HepG2 (cell line): ENCODE data around the gene GCDH. TPM values are rescaled to one million over a fixed set of nuclear protein-coding genes. Genes with fewer than 3 reads are reported as not detected.

Experiments used
- ATAD3A ChIP-seq: sonication (generic); formaldehyde crosslinking; IDR thresholded peaks from 2 replicates; pipeline ENCODE4 v1.4.0; 2020; ENCODE audit warnings: missing genetic modification reagents
- DMAP1 ChIP-seq: IDR thresholded peaks from 2 replicates; pipeline ENCODE4 v1.6.1; 2016
- FOXP1 ChIP-seq, 2 experiments: fragments of 450-650 bp in 1 of 2; IDR thresholded peaks; 2 replicates each; pipeline ENCODE4 v1.6.1; 2017 to 2018; ENCODE audit warnings: antibody characterized with exemption in 1 of 2
- HES4 ChIP-seq: sonication (generic); formaldehyde crosslinking; IDR thresholded peaks from 2 replicates; pipeline ENCODE4 v1.9.0; 2021; ENCODE audit warnings: mild to moderate bottlenecking, missing genetic modification reagents, borderline replicate concordance
- NKX3-1 ChIP-seq: sonication (generic); formaldehyde crosslinking; IDR thresholded peaks from 2 replicates; pipeline ENCODE4 v1.5.0; 2020; ENCODE audit warnings: missing genetic modification reagents
- PHF20 ChIP-seq: sonication (generic); formaldehyde crosslinking; IDR thresholded peaks from 2 replicates; pipeline ENCODE4 v1.5.0; 2020; ENCODE audit warnings: mild to moderate bottlenecking, missing genetic modification reagents
- SOX6 ChIP-seq, 2 experiments: fragments of 450-650 bp in 1 of 2; sonication (generic) in 1 of 2; formaldehyde crosslinking in 1 of 2; IDR thresholded peaks; 2 replicates each; pipeline versions ENCODE4 v1.4.0 to v1.6.1; 2017 to 2020; ENCODE audit warnings: antibody characterized with exemption in 1 of 2, mild to moderate bottlenecking in 1 of 2, missing genetic modification reagents in 1 of 2
- ZEB1 ChIP-seq: IDR thresholded peaks from 2 replicates; pipeline ENCODE4 v1.6.1; 2012; ENCODE audit warnings: mild to moderate bottlenecking, low read depth, inconsistent platforms; ENCODE audit not compliant: insufficient replicate concordance
- ZNF207 ChIP-seq: fragments of 450-650 bp; IDR thresholded peaks from 2 replicates; pipeline ENCODE4 v1.6.1; 2016; ENCODE audit warnings: antibody characterized with exemption, borderline replicate concordance
- ZNF451 ChIP-seq: sonication (generic); formaldehyde crosslinking; IDR thresholded peaks from 2 replicates; pipeline ENCODE4 v1.5.0; 2020; ENCODE audit warnings: mild to moderate bottlenecking, missing genetic modification reagents
- ZNF549 ChIP-seq: sonication (generic); formaldehyde crosslinking; IDR thresholded peaks from 2 replicates; pipeline ENCODE4 v1.5.0; 2020; ENCODE audit warnings: missing genetic modification reagents
- ZNF550 ChIP-seq: sonication (generic); formaldehyde crosslinking; IDR thresholded peaks from 2 replicates; pipeline ENCODE4 v1.4.0; 2020; ENCODE audit warnings: mild to moderate bottlenecking, missing genetic modification reagents, borderline replicate concordance
- ZNF598 ChIP-seq: sonication (generic); formaldehyde crosslinking; IDR thresholded peaks from 2 replicates; pipeline ENCODE4 v1.5.1; 2020; ENCODE audit warnings: mild to moderate bottlenecking, missing genetic modification reagents, borderline replicate concordance
- ZNF670 ChIP-seq: sonication (generic); formaldehyde crosslinking; IDR thresholded peaks from 2 replicates; pipeline ENCODE4 v1.8.0; 2022; ENCODE audit warnings: mild to moderate bottlenecking, missing genetic modification reagents, borderline replicate concordance
- ZNF839 ChIP-seq: sonication (generic); formaldehyde crosslinking; IDR thresholded peaks from 2 replicates; pipeline ENCODE4 v1.4.0; 2020; ENCODE audit warnings: missing genetic modification reagents, mild to moderate bottlenecking, borderline replicate concordance
- ZZZ3 ChIP-seq: sonication (generic); formaldehyde crosslinking; IDR thresholded peaks from 2 replicates; pipeline ENCODE4 v1.4.0; 2020; ENCODE audit warnings: missing genetic modification reagents, mild to moderate bottlenecking, borderline replicate concordance
- polyA plus RNA-seq, 8 experiments: library from polyadenylated mRNA; depleted of rRNA in 3 of 8; stranded (reverse) in 7 of 8; unstranded in 1 of 8; fragments of >200 nt; fragmentation: Illumina TruSeq in 4 of 8; extraction: Trizol in 4 of 8; gene quantifications; 2 replicates each; pipeline versions ENCODE4 v1.2.1 to v1.2.3, GENCODE V29; 2011 to 2016; ENCODE audit warnings: low read depth in 4 of 8, missing spikeins in 1 of 8, mixed read lengths in 1 of 8; ENCODE audit not compliant: insufficient read depth in 1 of 8
- total RNA-seq, 5 experiments: library from RNA; depleted of rRNA; stranded (reverse); fragments of >200 nt; fragmentation: Illumina TruSeq; extraction: Trizol; gene quantifications; 2 replicates each; pipeline ENCODE4 v1.2.3, GENCODE V29; 2016; ENCODE audit warnings: low read depth in 1 of 5
- TF ChIP-seq, protein P1 (sequence below): sonication (generic); formaldehyde crosslinking; IDR thresholded peaks from 2 replicates; pipeline ENCODE4 v1.4.0; 2020; ENCODE audit warnings: mild to moderate bottlenecking, missing genetic modification reagents
- TF ChIP-seq, protein P2 (sequence below), 2 experiments: sonication (generic) in 1 of 2; formaldehyde crosslinking in 1 of 2; IDR thresholded peaks; 2 replicates each; pipeline versions ENCODE4 v1.6.1 to v1.9.0; 2014 to 2022; ENCODE audit warnings: antibody characterized with exemption in 1 of 2, borderline replicate concordance in 1 of 2, inconsistent platforms in 1 of 2, low read depth in 1 of 2, missing genetic modification reagents in 1 of 2
- TF ChIP-seq, protein P3 (sequence below): sonication (generic); formaldehyde crosslinking; IDR thresholded peaks from 2 replicates; pipeline ENCODE4 v1.4.0; 2020; ENCODE audit warnings: missing genetic modification reagents

The GCDH gene
- total and polyA plus RNA-seq, 2 of the 13 experiments (the other 11 are each of a cell fraction or from before 2014, with no cell fraction given) = 15.1 to 38.0 TPM

DNA sequence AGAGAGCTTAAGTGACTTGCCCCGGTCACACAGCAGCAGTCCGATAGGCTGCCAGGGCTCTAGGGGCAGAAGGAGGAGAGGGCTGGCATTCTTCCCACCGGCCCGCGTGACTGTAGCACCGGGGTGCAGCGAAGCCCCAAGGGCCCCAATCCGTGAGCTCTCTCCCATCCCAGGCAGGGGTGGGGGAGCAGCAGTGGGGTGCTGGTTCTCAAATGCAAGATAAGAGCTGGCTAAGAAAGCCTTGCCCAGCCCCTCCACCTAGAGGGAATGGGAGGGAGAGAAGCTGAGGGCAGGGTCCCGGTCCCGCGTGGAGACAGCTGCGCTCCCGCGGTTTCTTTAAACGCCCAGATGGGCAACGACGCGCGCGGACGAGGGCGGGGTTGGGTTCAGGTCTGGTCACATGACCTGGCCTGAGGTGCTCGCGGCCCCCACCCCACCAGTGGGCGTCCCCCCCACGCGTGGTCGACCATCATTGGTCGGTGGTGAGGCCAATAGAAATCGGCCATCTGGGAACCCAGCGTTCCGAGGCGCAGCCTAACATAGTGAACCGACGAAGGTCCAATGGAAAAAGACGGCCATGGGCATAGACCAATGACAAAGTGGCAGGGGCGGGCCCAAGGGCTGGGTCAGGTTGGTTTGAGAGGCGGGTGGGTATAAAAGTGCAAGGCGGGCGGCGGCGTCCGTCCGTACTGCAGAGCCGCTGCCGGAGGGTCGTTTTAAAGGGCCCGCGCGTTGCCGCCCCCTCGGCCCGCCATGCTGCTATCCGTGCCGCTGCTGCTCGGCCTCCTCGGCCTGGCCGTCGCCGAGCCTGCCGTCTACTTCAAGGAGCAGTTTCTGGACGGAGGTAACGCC, 47.2 kb downstream of the GCDH start, which contains the start of gene CALR (continued):
- TF ChIP-seq ZNF598 (CRISPR knock-in tag) (0 out of 2 replicates have a peak, but pooled peaks have one; percentile 21), PHF20 (CRISPR knock-in tag) (peak; percentile 64; the same call in 1 of the 2 replicates), SOX6 (IDR thresholded peaks at IDR 0.05) (no peak), SOX6 (CRISPR knock-in tag; IDR thresholded peaks at IDR 0.05) (peak; percentile 12; the same call in 1 of the 2 replicates), ZNF207 (no peak), ZEB1 (peak; percentile 58), ZNF839 (CRISPR knock-in tag) (no peak), ATAD3A (CRISPR knock-in tag) (no peak), ZNF670 (CRISPR knock-in tag) (no peak), ZNF549 (CRISPR knock-in tag) (no peak), NKX3-1 (CRISPR knock-in tag) (0 out of 2 replicates have a peak, but pooled peaks have one; percentile 33), ZNF550 (no peak), ZNF451 (CRISPR knock-in tag) (peak; percentile 49; the same call in 1 of the 2 replicates), DMAP1 (peak; percentile 95), ZZZ3 (no peak; the same call in 1 of the 2 replicates), HES4 (CRISPR knock-in tag) (0 out of 2 replicates have a peak, but pooled peaks have one; percentile 37), FOXP1 (IDR thresholded peaks at IDR 0.05) (no peak), FOXP1 (CRISPR knock-in tag; IDR thresholded peaks at IDR 0.05) (no peak)
- TF ChIP-seq, protein P1, sequence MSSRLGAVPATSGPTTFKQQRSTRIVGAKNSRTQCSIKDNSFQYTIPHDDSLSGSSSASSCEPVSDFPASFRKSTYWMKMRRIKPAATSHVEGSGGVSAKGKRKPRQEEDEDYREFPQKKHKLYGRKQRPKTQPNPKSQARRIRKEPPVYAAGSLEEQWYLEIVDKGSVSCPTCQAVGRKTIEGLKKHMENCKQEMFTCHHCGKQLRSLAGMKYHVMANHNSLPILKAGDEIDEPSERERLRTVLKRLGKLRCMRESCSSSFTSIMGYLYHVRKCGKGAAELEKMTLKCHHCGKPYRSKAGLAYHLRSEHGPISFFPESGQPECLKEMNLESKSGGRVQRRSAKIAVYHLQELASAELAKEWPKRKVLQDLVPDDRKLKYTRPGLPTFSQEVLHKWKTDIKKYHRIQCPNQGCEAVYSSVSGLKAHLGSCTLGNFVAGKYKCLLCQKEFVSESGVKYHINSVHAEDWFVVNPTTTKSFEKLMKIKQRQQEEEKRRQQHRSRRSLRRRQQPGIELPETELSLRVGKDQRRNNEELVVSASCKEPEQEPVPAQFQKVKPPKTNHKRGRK (CRISPR knock-in tag) = no peak
- TF ChIP-seq, protein P2, sequence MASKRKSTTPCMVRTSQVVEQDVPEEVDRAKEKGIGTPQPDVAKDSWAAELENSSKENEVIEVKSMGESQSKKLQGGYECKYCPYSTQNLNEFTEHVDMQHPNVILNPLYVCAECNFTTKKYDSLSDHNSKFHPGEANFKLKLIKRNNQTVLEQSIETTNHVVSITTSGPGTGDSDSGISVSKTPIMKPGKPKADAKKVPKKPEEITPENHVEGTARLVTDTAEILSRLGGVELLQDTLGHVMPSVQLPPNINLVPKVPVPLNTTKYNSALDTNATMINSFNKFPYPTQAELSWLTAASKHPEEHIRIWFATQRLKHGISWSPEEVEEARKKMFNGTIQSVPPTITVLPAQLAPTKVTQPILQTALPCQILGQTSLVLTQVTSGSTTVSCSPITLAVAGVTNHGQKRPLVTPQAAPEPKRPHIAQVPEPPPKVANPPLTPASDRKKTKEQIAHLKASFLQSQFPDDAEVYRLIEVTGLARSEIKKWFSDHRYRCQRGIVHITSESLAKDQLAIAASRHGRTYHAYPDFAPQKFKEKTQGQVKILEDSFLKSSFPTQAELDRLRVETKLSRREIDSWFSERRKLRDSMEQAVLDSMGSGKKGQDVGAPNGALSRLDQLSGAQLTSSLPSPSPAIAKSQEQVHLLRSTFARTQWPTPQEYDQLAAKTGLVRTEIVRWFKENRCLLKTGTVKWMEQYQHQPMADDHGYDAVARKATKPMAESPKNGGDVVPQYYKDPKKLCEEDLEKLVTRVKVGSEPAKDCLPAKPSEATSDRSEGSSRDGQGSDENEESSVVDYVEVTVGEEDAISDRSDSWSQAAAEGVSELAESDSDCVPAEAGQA (IDR thresholded peaks at IDR 0.05; ENCODE audit: low read depth) = no peak
- TF ChIP-seq, protein P2 (CRISPR knock-in tag; IDR thresholded peaks at IDR 0.05; ENCODE audit: borderline replicate concordance) = 0 out of 2 replicates have a peak, but pooled peaks have one; percentile 40
- TF ChIP-seq, protein P3, sequence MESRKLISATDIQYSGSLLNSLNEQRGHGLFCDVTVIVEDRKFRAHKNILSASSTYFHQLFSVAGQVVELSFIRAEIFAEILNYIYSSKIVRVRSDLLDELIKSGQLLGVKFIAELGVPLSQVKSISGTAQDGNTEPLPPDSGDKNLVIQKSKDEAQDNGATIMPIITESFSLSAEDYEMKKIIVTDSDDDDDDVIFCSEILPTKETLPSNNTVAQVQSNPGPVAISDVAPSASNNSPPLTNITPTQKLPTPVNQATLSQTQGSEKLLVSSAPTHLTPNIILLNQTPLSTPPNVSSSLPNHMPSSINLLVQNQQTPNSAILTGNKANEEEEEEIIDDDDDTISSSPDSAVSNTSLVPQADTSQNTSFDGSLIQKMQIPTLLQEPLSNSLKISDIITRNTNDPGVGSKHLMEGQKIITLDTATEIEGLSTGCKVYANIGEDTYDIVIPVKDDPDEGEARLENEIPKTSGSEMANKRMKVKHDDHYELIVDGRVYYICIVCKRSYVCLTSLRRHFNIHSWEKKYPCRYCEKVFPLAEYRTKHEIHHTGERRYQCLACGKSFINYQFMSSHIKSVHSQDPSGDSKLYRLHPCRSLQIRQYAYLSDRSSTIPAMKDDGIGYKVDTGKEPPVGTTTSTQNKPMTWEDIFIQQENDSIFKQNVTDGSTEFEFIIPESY = no peak
